HK-2 (cell line): Measurements from ENCODE around the gene MED31.
"Not testable (repeated sequence)": the region's sequence is repeated elsewhere in the genome, so short reads cannot be mapped to it uniquely, and the experiment has no call there.

ENCODE experiments used
- DNase-seq: peaks from one replicate; pipeline ENCODE4 v3.0.0-alpha.2; 2018; ENCODE audit not compliant: unreplicated experiment

Gene MED31

GRCh38 chr17:6651354-6651918 is at the start of gene MED31, which contains the start of gene C17orf100:
Gene MED31, minus strand, starts transcription at chr17:6651605. Its CDS starts 77 bp downstream, at chr17:6651528.
Gene C17orf100, plus strand, starts transcription at chr17:6651762. Its CDS starts 152 bp downstream, at chr17:6651914.
- peak; percentile 98 for DNase-seq

GRCh38 chr17:6700948-6701307 is 49.5 kb upstream of the MED31 start:
- no peak for DNase-seq

GRCh38 chr17:6699997-6700947 is 48.9 kb upstream of the MED31 start:
- no peak for DNase-seq

GRCh38 chr17:6698004-6698403 is 46.6 kb upstream of the MED31 start:
- DNase-seq, result no peak

GRCh38 chr17:6696906-6697305 is 45.5 kb upstream of the MED31 start:
- DNase-seq, result no peak

GRCh38 chr17:6695565-6695964 is 44.2 kb upstream of the MED31 start:
- no peak for DNase-seq

- no peak for DNase-seq
Observed at GRCh38 chr17:6695051-6695450, 43.6 kb upstream of the MED31 start.

- not testable (repeated sequence) for DNase-seq
Observed at GRCh38 chr17:6691958-6692357, 40.6 kb upstream of the MED31 start.

- DNase-seq, result no peak
Observed at GRCh38 chr17:6691546-6691945, 40.1 kb upstream of the MED31 start.

GRCh38 chr17:6690641-6691040 is 39.2 kb upstream of the MED31 start:
- DNase-seq, result no peak

GRCh38 chr17:6688944-6689343 is 37.5 kb upstream of the MED31 start:
- DNase-seq, result no peak

- DNase-seq, result no peak
Observed at GRCh38 chr17:6686026-6686425, 34.6 kb upstream of the MED31 start.

- no peak for DNase-seq
Observed at GRCh38 chr17:6684881-6685767, 33.7 kb upstream of the MED31 start.

GRCh38 chr17:6684460-6684783 is 33.0 kb upstream of the MED31 start:
- DNase-seq, result no peak

GRCh38 chr17:6683730-6684459 is 32.5 kb upstream of the MED31 start:
- no peak for DNase-seq

GRCh38 chr17:6683081-6683684 is 31.8 kb upstream of the MED31 start:
- no peak for DNase-seq

- DNase-seq, result no peak
Observed at GRCh38 chr17:6682339-6682738, 30.9 kb upstream of the MED31 start.

GRCh38 chr17:6681671-6682070 is 30.3 kb upstream of the MED31 start:
- DNase-seq, result no peak

- no peak for DNase-seq
Observed at GRCh38 chr17:6681176-6681575, 29.8 kb upstream of the MED31 start.

- no peak for DNase-seq
Observed at GRCh38 chr17:6679241-6679640, 27.8 kb upstream of the MED31 start.

- no peak for DNase-seq
Observed at GRCh38 chr17:6677946-6678345, 26.5 kb upstream of the MED31 start.
